ENCODE data around the gene SPTBN1. TPM values are rescaled to one million over a fixed set of nuclear protein-coding genes. Genes with fewer than 3 reads are reported as not detected.

Gene SPTBN1
- total and polyA plus RNA-seq, 2 donors (not counting 3 experiments of a cell fraction or from before 2014, with no cell fraction given), result 63.3 to 320 TPM

DNA sequence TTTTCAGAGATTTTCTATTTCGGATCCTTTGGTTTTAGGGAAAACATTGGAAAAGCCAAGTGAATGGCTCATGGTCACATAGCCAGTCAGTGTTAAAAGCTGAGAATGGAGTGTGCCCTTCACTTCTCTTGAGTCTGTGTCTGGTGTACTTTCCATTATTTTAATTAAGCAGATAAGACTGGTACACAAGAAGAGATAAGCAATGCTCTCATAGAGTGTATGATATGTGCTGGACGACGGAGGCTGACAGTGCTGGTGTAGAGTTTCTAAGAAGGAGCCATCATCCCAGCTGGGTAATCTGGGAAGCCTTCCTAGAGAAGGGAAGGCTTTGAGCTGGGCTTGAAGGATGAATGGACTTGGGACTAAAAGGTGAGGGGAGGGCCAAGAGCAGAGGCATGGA, 93.3 kb downstream of the SPTBN1 start:
- peaks cover 15% of the 10 kb centered on the region for H3K4me1 ChIP-seq (ENCODE audit: control insufficient read depth, extremely low read depth, insufficient read depth, low read length)
- no peak overlapping the region for H3K4me3 ChIP-seq (replicated peaks in 1 of 3; ENCODE audit: insufficient read depth in 1 of 3, low read depth in 1 of 3, low read length in 3 of 3)
- dilution Hi-C loops (cut with MboI; ENCODE audit: extremely low pct_ligation_motif_present, low sequenced_read_pairs), result no loop called here
- H4K20me1 ChIP-seq (replicated peaks; ENCODE audit: control insufficient read depth, extremely low read depth, insufficient read depth, low read length), result no peaks in the 10 kb centered on the region
- no peak for DNase-seq (ENCODE audit: low read depth, low spot score)
- H3K9ac ChIP-seq (replicated peaks; ENCODE audit: extremely low read depth, insufficient read depth, low read length), result no peak overlapping the region
- no peak overlapping the region for H3K27ac ChIP-seq (ENCODE audit: insufficient read depth, low read depth, low read length)
- no peaks in the 10 kb centered on the region for H3K9me1 ChIP-seq (replicated peaks; ENCODE audit: control insufficient read depth, extremely low read depth, insufficient read depth, low read length)
- no peaks in the 10 kb centered on the region for H3K9me3 ChIP-seq (replicated peaks; ENCODE audit: control insufficient read depth, insufficient read depth, low read length)
- ChIA-PET CTCF (interaction anchor here (1.1 kb wide), 1 partner anchor 9 kb away, joined by 3 read pairs; no protein-coding TSS in a partner anchor), POLR2A (no interaction called here)
- intact Hi-C loops (cut with micrococcal nuclease), result no loop called here
- H3K4me2 ChIP-seq (ENCODE audit: insufficient read depth, low read length), result no peak overlapping the region
- no TSS peak for BruUV-seq (replicated peaks)
- FAIRE-seq, result no peak
- H3K36me3 ChIP-seq (ENCODE audit: control insufficient read depth in 2 of 2, extremely low read depth in 1 of 2, insufficient read depth in 2 of 2, low read length in 2 of 2), result no peaks in the 10 kb centered on the region
- peaks cover 5% of the 10 kb centered on the region for H3K79me2 ChIP-seq (ENCODE audit: control insufficient read depth, insufficient read depth, low read length)
- H3K27me3 ChIP-seq (ENCODE audit: control insufficient read depth in 2 of 2, insufficient read depth in 2 of 2, low read length in 2 of 2), result no peaks in the 10 kb centered on the region
- TF ChIP-seq POLR2AphosphoS5 (IDR thresholded peaks at IDR 0.05; ENCODE audit: insufficient read depth, low read depth, low read length), result no peak
- no peak for TF ChIP-seq JUN (IDR thresholded peaks at IDR 0.05; ENCODE audit: borderline replicate concordance, insufficient read depth, insufficient read length, low read depth)
- no peak for TF ChIP-seq MYC (IDR thresholded peaks at IDR 0.05; ENCODE audit: low read depth, low read length)
- no peak for TF ChIP-seq POLR2A (IDR thresholded peaks at IDR 0.05; ENCODE audit: low read depth, low read length)
- TF ChIP-seq EZH2 (IDR thresholded peaks at IDR 0.05; ENCODE audit: borderline replicate concordance, low read depth, low read length, severe bottlenecking), result no peak
- TF ChIP-seq CTCF (IDR thresholded peaks at IDR 0.05; ENCODE audit: extremely low read depth in 1 of 2, insufficient read depth in 1 of 2, low read depth in 1 of 2, low read length in 2 of 2), result no peak
- TF ChIP-seq GATA2 (IDR thresholded peaks at IDR 0.05; ENCODE audit: insufficient read depth, insufficient read length, low read depth, low read length), result no peak
- TF ChIP-seq, protein P1, sequence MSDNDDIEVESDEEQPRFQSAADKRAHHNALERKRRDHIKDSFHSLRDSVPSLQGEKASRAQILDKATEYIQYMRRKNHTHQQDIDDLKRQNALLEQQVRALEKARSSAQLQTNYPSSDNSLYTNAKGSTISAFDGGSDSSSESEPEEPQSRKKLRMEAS (IDR thresholded peaks at IDR 0.05; ENCODE audit: insufficient read depth, insufficient read length), result no peak
- no peak for TF ChIP-seq FOS (IDR thresholded peaks at IDR 0.05; ENCODE audit: borderline replicate concordance, insufficient read depth, low read length)
- H2AFZ ChIP-seq (ENCODE audit: low read depth, low read length), result no peak overlapping the region
